ENCODE data around the gene ZNF282. TPM values are rescaled to one million over a fixed set of nuclear protein-coding genes. Genes with fewer than 3 reads are reported as not detected.

Gene ZNF282
- total RNA-seq: 26.7 and 34.2 TPM in 2 replicates
- 6.9 and 8.9 TPM in 2 replicates for polyA plus RNA-seq

GRCh38 chr7:149195180-149196150 lies at the start of gene ZNF282:
TSS of gene ZNF282 (plus strand) at chr7:149195546. CDS start at chr7:149195590, 44 bp downstream.
- peak within 1 kb of the TSS; percentile 96 for H3K27ac ChIP-seq
- peak; percentile 72 for TF ChIP-seq CTCF (IDR thresholded peaks at IDR 0.05; ENCODE audit: low read depth, low read length)

GRCh38 chr7:149147072-149147751 lies 48.1 kb upstream of the ZNF282 start, which contains the start of gene ZNF398:
TSS of gene ZNF398 (plus strand) at chr7:149147453. CDS start at chr7:149147743, 290 bp downstream.
- peak; percentile 39 for TF ChIP-seq CTCF (IDR thresholded peaks at IDR 0.05; ENCODE audit: low read depth, low read length)
- Histone ChIP-seq H3K36me3 (no peaks in the 10 kb centered on the region), H3K9me3 (ENCODE audit: low read depth) (no peaks in the 10 kb centered on the region), H3K4me1 (ENCODE audit: low read depth) (peaks cover 3% of the 10 kb centered on the region), H3K4me3 (peak within 1 kb of the TSS; percentile 73), H3K27me3 (no peaks in the 10 kb centered on the region), H3K27ac (peak within 1 kb of the TSS; percentile 87)
- DNase-seq (ENCODE audit: low read depth in 1 of 2, low spot score in 1 of 2): peak; percentile 86 to 90

More at GRCh38 chr7:149195180-149196150, at the start of gene ZNF282:
- peak; percentile 90 to 94 for DNase-seq (ENCODE audit: low read depth in 1 of 2, low spot score in 1 of 2)
- Histone ChIP-seq H3K36me3 (peaks cover 18% of the 10 kb centered on the region), H3K27me3 (no peaks in the 10 kb centered on the region), H3K4me3 (peak within 1 kb of the TSS; percentile 96), H3K9me3 (ENCODE audit: low read depth) (no peaks in the 10 kb centered on the region), H3K4me1 (ENCODE audit: low read depth) (peaks cover 6% of the 10 kb centered on the region)

- no peak for TF ChIP-seq CTCF (IDR thresholded peaks at IDR 0.05; ENCODE audit: low read depth, low read length)
- Histone ChIP-seq H3K4me1 (ENCODE audit: low read depth) (peaks cover 3% of the 10 kb centered on the region), H3K36me3 (no peaks in the 10 kb centered on the region), H3K27ac (peak overlapping the region; percentile 87), H3K4me3 (peak overlapping the region; percentile 73), H3K27me3 (no peaks in the 10 kb centered on the region), H3K9me3 (ENCODE audit: low read depth) (no peaks in the 10 kb centered on the region)
- peak; percentile 53 to 86 for DNase-seq (ENCODE audit: low read depth in 1 of 2, low spot score in 1 of 2)
Measured at GRCh38 chr7:149147752-149148653, 47.3 kb upstream of the ZNF282 start.

- Histone ChIP-seq H3K4me3 (no peak overlapping the region), H3K27me3 (no peaks in the 10 kb centered on the region), H3K36me3 (peaks cover 7% of the 10 kb centered on the region), H3K27ac (no peak overlapping the region), H3K4me1 (ENCODE audit: low read depth) (peaks cover 3% of the 10 kb centered on the region), H3K9me3 (ENCODE audit: low read depth) (no peaks in the 10 kb centered on the region)
- TF ChIP-seq CTCF (IDR thresholded peaks at IDR 0.05; ENCODE audit: low read depth, low read length): no peak
- DNase-seq (ENCODE audit: low read depth in 1 of 2, low spot score in 1 of 2): no peak
Measured at GRCh38 chr7:149150981-149151380, 44.4 kb upstream of the ZNF282 start.

- Histone ChIP-seq H3K36me3 (peaks cover 8% of the 10 kb centered on the region), H3K27ac (no peak overlapping the region), H3K4me1 (ENCODE audit: low read depth) (peaks cover 3% of the 10 kb centered on the region), H3K9me3 (ENCODE audit: low read depth) (no peaks in the 10 kb centered on the region), H3K27me3 (no peaks in the 10 kb centered on the region), H3K4me3 (no peak overlapping the region)
- no peak for DNase-seq (ENCODE audit: low read depth in 1 of 2, low spot score in 1 of 2)
- no peak for TF ChIP-seq CTCF (IDR thresholded peaks at IDR 0.05; ENCODE audit: low read depth, low read length)
Measured at GRCh38 chr7:149153346-149153745, 42.0 kb upstream of the ZNF282 start.

Data from cardiac muscle cell (in vitro differentiated cells and primary cell).